GM21723 (cell line): Measurements from ENCODE around the gene NOD2.
A peak's percentile ranks its signal among the peaks of the same experiment; 100 is the strongest.

Source experiments
- ATAC-seq: cut with Tn5 transposase; IDR thresholded peaks from one replicate; pipeline ENCODE4 v1.9.1; 2021; ENCODE audit warnings: mild to moderate bottlenecking, moderate library complexity; ENCODE audit not compliant: unreplicated experiment

NOD2 gene

DNA sequence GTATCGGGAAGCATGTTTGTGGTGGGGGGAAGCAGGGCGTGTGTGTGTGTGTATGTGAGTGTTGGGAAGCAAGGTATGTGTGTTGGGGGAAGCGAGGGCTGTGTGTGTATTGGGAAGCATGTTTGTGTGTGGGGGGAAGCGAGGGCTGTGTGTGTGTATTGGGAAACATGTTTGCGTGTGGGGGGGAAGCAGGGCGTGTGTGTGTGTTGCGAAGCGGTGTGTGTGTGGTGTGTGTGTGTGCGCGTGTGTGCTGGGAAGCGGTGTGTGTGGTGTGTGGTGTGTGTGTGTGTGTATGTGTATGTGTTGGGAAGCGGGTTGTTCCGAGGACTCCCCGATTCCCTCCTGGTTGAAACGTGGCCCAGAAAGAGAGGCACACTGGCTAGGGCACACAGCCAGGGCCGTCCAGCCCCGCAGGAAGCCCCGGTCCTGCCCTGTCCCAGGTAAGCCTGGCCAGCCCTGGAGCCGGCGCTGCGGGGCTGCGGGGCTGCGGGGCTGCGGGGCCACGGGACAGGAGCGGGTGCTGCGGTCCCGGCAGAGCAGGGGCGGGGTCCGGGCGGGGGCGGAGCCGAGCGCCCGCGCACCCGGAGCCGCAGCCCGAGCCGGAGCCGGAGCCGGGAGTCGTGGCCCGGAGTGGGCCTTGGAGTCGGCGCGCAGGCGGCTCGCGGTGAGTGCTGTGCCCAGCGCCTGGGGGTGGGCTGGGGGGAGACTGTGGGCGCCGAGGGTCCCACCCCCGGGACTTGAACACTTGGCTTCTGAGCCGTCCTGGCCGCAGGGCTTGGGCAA, at the start of gene NOD2:
Gene NOD2, plus strand, starts transcription at position 608 of the 783 bp plus-strand sequence. CDS start 5,890 bp downstream, outside the sequence.
- ATAC-seq, result no peak

DNA sequence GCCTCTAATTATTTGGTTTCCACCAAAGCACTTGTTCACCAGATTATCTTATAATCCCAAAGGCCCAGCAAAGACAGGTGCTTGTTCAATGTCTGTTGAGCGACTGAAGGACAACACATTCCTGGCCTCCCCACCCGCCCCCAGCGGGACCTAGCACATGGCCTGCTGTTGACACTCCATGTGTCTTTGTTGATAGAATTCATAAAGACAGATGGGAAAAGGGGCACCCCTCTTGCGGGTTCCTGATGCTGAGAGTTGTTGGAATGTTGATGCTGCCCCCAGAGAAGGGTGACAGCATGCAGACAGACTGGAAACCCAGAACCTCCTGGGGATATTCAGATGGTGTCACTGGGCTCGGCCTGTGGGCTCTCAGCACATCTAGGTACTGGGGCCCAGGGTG, 49.2 kb upstream of the NOD2 start:
- ATAC-seq, result no peak

DNA sequence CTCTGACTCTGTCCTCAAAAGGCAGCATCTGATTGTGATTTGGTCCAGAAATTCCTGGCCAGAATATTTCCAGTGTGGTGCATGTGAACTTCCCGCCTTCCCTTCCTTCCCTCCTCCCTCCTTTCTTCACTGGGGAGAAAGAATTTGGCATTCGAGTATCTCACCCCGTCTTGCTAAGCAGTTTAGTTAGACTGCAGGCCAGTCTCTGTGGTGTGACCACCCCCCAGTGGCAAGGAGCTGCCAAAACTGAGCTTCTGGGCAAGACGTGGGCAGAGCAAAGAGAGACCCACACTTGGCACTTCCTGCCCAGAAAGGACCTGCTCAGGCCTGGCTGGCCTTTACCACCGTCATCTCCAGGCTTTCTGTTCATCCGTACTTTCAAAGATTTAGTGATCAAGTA, 48.7 kb upstream of the NOD2 start:
- peak; percentile 52 for ATAC-seq

DNA sequence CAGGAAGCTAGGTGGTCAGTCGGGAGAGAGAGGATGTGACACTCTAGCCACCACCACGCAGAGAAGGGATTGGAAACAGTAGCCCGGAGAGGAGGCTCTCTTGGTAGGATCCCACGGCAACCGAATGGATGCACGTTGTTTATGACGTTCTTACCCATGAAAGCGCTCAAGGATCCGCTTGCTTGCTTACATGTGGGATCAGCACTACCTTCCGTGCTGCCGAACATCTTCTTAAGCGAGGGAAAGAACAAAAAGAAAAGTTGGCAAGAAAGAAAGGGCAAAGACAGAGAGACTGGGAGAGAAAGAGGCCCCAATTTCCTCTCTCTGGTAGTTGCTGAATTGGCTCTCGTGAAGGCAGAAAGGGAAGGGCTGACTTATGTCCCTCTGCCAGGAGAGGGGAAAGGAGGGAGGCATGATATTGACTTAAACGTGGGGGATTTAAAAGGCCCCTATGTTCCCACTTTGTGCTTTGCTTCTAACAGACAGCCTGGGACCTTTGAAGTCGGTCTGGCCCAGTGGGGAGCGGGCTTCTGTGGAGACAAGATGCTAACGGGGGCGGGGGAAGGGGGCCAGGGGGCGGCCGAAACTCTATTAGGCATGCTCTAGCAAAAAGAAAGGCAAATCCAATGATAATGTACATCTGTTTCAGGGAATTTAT, 47.7 kb upstream of the NOD2 start:
- ATAC-seq, result no peak

GRCh38 chr16:50646345-50646744, 47.1 kb upstream of the NOD2 start:
- ATAC-seq, result no peak

DNA sequence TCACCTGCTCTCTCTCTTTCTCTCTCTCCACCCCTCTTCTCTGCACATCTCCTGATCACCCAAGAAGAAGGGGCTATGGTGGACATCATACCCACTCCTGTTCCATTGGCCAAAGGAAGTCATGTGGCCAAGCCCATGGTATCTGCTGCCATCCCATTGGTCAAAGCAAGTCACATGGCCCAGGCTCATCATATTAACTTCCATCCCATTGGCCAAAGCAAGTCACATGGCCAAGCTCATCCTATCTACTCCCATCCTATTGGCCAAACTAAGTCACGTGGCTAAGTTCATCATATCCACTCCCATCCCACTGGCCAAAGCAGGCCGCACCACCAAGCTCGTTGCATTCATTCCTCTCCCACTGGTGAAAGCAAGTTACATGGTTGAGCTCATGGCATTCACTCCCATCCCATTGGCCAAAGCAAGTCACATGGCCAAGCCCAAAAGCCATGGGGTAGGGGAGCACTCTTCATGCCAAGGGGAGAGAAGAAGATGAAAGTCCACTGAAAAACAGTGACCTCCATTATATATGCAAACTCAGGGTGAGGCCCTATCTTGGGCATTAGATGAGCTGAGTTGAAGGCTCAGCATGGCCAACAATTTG, 41.5 kb upstream of the NOD2 start:
- ATAC-seq, result no peak

- no peak for ATAC-seq
Measured at GRCh38 chr16:50652836-50653425, 40.5 kb upstream of the NOD2 start.

- no peak for ATAC-seq
Measured at GRCh38 chr16:50653633-50654519, 39.5 kb upstream of the NOD2 start.

GRCh38 chr16:50655558-50656055, 37.8 kb upstream of the NOD2 start:
- no peak for ATAC-seq

DNA sequence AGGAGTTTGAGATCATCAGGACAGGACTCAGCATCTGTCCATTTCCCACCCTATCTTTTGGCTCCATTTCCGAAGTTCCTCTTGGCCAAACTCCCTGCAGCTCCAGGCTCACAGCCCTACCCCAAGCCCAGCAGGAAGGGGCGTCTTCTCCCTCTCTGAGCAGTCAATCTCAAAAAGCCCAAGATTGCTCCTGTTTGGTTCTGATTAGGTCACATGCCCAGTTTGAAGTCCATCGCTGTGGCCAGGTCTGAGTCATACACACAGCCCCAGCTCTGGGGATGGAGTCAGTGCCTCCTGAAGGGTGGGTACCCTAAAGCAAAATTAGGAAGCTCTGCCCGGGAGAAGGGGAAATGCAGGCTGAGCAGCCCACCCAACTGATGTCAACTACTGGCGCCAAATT, 36.2 kb upstream of the NOD2 start:
- ATAC-seq, result no peak

DNA sequence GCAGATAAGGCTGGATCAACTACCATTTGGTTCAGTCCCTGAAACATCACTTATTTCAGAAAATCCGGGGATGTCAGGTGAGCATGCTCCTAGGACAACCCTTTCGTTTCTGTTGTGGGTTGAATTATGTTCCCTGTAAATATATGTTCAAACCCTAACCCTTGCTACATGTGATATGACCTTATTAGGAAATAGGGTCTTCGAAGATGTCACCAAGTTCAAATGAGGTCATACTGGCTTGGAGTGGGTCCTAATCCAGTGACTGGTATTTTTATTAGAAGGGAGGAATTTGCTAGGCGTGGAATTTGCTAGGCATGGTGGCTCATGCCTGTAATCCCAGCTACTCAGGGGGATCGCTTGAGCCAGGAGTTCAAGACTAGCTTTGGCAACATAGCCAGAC, 33.6 kb upstream of the NOD2 start:
- no peak for ATAC-seq

GRCh38 chr16:50662306-50662940, 31.0 kb upstream of the NOD2 start:
- ATAC-seq, result no peak

- no peak for ATAC-seq
Measured at GRCh38 chr16:50664270-50664669, 29.1 kb upstream of the NOD2 start.

DNA sequence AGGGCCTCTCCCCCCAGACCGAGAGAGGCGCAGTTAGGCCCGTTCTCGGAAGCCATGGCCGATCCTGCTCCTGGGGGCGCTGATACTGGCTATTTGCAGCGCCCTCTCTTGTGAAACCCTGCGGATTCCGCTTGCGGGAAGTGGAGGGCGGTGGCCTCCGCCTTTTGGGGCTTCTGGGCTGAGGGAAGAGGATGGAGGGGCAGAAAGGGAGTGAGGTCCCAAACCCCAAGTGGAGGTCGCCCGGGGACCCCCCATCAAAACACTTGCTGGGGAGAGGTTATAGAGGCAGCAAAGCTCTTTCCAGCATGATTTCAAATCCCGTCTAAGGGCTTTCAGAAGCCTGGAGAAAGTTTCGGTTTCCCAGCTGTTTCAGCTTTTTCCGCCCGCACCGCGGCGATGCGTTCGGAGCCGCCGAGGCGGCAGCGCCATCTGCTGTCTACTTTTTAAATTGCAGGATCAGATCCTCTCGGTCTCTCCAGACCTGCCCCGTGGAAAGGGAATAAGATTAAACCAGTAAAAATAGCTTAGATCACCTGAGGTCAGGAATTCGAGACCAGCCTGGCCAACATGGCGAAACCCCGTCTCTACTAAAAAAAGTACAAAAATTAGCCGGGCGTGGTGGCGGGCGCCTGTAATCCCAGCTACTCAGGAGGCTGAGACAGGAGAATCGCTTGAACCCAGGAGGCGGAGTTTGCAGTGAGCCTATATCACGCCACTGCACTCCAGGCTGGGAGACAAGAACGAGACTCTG, 28.1 kb upstream of the NOD2 start:
- ATAC-seq, result peak; percentile 55

- peak; percentile 91 for ATAC-seq
Measured at GRCh38 chr16:50666658-50667496, 26.5 kb upstream of the NOD2 start.

DNA sequence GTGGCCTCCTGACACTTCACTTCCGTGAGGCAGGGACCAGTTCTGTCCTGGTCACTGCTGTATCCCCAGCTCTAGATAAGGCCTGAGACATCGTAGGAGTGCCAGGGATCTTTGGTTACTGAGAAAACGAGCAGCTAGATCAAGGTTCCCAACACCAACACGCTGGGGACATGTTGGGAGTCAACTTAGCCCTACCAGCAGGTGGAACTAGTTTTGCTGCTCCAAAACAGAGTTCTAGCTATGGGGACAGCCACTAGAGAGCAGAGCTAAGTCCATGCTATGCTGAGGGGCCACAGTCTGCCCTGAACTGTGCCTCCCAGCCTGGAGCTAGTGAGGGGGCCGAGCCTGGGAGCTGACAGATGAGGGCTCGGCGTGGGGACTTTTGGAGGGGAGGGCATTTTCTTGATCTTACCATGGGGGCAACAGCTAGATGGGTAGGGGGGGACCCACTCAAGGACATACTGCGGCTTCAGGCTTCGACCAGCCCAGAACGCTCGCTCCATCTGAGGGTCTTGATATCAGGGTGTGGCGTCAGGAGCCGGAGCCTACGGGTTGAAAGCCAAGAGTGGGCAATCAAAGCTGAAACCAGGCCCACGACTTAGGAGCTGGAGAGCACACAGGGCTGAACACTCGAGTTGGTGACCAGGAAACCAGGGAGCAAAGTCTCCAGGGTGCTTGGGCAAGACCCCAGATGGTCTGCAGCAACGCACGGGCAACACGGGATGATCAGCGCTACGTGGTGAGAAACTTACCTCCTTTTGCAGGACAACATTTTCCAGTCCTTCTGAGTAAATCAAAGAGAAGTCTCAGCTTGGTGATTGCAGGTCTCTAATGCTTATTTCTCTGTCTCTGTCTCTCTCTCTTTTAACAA, 25.7 kb upstream of the NOD2 start:
- ATAC-seq, result no peak

DNA sequence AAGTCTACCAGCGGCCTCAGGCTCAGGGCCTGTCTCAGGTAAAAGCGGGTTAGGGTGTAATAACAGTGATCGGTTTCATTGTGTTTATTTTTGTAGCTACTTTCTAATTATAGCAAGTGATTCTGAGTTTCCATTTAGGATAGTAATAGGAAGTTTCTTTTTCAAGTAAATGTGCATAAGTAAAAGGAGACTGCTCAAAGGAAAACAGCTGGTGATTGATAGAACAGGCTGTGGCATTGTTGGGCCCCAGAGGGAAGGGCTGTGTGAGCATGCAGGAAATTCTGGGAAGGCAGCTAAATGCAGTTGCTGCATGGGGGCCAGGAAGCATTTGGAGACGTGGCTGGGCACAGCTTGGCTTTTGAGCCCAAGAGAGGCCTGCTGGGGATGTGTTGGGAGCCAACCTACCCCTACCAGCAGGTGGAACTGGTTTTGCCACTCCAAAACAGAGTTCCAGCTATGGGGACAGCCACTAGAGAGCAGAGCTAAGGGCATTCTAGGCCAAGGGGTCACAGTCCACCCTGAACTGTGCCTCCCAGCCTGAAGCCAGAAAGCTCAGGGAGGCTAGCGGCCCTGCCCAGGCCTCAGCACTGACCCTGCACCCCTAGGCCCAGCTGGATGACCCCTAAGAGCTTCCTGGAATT, 24.9 kb upstream of the NOD2 start:
- ATAC-seq, result no peak
